ENCODE measurements around the gene GNL1.

Gene GNL1

DNA sequence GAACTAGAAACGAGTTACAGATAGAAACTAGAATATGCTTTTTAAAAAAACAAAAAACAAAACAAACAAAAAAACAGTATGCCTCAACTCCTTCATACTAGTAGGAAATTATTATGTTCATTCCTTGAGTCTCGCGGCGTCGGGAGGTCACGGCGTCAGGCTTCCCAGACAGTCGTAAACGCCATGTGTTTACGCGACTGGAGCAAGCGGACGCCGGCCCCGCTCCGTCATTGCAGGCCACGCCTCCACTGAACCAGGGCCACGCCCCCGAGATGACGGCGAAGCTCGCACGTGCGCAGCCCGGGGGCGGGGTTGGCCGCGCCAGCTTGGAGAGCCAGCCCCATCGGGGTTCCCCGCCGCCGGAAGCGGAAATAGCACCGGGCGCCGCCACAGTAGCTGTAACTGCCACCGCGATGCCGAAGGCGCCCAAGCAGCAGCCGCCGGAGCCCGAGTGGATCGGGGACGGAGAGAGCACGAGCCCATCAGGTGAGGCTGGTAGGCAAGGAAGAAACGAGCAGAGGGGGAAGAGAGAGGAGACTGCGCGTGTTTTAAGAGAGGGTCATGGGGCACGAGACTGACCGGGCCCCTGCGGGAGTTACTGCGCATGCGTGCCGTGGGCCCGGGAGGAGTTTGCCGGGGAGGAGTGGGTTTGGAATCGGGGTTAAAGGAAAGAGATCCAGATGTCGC, 14.9 kb upstream of the GNL1 start, which contains the start of gene ABCF1:
Gene ABCF1, plus strand, starts transcription at position 368 of the 687 bp plus-strand sequence. Its CDS starts 46 bp downstream, at position 414.
- peak within 1 kb of the TSS; percentile 89 for H3K4me3 ChIP-seq (replicated peaks; ENCODE audit: insufficient read depth, low read length)
- TF ChIP-seq POLR2AphosphoS5 (IDR thresholded peaks at IDR 0.05; ENCODE audit: low read depth) (peak; percentile 89), GABPA (IDR thresholded peaks at IDR 0.05; ENCODE audit: low read depth) (peak; percentile 95), SPI1 (IDR thresholded peaks at IDR 0.05; ENCODE audit: borderline replicate concordance, low read depth) (no peak)
- TF ChIP-seq, protein P1, sequence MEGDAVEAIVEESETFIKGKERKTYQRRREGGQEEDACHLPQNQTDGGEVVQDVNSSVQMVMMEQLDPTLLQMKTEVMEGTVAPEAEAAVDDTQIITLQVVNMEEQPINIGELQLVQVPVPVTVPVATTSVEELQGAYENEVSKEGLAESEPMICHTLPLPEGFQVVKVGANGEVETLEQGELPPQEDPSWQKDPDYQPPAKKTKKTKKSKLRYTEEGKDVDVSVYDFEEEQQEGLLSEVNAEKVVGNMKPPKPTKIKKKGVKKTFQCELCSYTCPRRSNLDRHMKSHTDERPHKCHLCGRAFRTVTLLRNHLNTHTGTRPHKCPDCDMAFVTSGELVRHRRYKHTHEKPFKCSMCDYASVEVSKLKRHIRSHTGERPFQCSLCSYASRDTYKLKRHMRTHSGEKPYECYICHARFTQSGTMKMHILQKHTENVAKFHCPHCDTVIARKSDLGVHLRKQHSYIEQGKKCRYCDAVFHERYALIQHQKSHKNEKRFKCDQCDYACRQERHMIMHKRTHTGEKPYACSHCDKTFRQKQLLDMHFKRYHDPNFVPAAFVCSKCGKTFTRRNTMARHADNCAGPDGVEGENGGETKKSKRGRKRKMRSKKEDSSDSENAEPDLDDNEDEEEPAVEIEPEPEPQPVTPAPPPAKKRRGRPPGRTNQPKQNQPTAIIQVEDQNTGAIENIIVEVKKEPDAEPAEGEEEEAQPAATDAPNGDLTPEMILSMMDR (IDR thresholded peaks at IDR 0.05; ENCODE audit: insufficient read depth, low read length), result no peak
- TF ChIP-seq, protein P2, sequence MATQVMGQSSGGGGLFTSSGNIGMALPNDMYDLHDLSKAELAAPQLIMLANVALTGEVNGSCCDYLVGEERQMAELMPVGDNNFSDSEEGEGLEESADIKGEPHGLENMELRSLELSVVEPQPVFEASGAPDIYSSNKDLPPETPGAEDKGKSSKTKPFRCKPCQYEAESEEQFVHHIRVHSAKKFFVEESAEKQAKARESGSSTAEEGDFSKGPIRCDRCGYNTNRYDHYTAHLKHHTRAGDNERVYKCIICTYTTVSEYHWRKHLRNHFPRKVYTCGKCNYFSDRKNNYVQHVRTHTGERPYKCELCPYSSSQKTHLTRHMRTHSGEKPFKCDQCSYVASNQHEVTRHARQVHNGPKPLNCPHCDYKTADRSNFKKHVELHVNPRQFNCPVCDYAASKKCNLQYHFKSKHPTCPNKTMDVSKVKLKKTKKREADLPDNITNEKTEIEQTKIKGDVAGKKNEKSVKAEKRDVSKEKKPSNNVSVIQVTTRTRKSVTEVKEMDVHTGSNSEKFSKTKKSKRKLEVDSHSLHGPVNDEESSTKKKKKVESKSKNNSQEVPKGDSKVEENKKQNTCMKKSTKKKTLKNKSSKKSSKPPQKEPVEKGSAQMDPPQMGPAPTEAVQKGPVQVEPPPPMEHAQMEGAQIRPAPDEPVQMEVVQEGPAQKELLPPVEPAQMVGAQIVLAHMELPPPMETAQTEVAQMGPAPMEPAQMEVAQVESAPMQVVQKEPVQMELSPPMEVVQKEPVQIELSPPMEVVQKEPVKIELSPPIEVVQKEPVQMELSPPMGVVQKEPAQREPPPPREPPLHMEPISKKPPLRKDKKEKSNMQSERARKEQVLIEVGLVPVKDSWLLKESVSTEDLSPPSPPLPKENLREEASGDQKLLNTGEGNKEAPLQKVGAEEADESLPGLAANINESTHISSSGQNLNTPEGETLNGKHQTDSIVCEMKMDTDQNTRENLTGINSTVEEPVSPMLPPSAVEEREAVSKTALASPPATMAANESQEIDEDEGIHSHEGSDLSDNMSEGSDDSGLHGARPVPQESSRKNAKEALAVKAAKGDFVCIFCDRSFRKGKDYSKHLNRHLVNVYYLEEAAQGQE (IDR thresholded peaks at IDR 0.05; ENCODE audit: insufficient replicate concordance, low read depth), result peak; percentile 10

DNA sequence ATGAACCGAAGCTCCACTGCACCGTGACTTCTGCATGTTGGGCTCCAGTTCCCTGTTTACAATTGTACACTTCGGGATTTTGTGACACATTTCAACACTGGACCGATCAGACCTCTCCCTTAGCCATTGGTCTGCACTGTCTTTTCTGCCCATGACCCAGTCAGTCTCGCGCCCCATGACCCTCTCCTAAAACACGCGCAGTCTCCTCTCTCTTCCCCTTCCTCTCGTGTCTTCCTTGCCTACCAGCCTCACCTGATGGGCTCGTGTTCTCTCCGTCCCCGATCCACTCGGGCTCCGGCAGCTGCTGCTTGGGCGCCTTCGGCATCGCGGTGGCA, 14.4 kb upstream of the GNL1 start:
- TF ChIP-seq, protein P2 (IDR thresholded peaks at IDR 0.05; ENCODE audit: insufficient replicate concordance, low read depth), result no peak
- TF ChIP-seq POLR2AphosphoS5 (IDR thresholded peaks at IDR 0.05; ENCODE audit: low read depth) (no peak), GABPA (IDR thresholded peaks at IDR 0.05; ENCODE audit: low read depth) (no peak), SPI1 (IDR thresholded peaks at IDR 0.05; ENCODE audit: borderline replicate concordance, low read depth) (no peak)
- TF ChIP-seq, protein P1 (IDR thresholded peaks at IDR 0.05; ENCODE audit: insufficient read depth, low read length), result no peak
- Histone ChIP-seq H3K27me3 (ENCODE audit: insufficient read depth, poor library complexity, severe bottlenecking) (no peaks in the 10 kb centered on the region), H3K27ac (replicated peaks) (peak overlapping the region; percentile 95), H3K4me3 (replicated peaks; ENCODE audit: insufficient read depth, low read length) (peak overlapping the region; percentile 89)
- DNase-seq (ENCODE audit: low read depth in 1 of 2, low spot score in 1 of 2), result peak; percentile 40 to 44

More for the DNA sequence above, 14.9 kb upstream of the GNL1 start, which contains the start of gene ABCF1:
- Histone ChIP-seq H3K27me3 (ENCODE audit: insufficient read depth, poor library complexity, severe bottlenecking) (no peaks in the 10 kb centered on the region), H3K27ac (replicated peaks) (peak within 1 kb of the TSS; percentile 95)
- peak; percentile 96 to 98 for DNase-seq (ENCODE audit: low read depth in 1 of 2, low spot score in 1 of 2)

- H3K4me3 ChIP-seq (replicated peaks; ENCODE audit: insufficient read depth, low read length), result peak overlapping the region; percentile 89
- no peaks in the 10 kb centered on the region for H3K27me3 ChIP-seq (ENCODE audit: insufficient read depth, poor library complexity, severe bottlenecking)
- no peak for DNase-seq (ENCODE audit: low read depth in 1 of 2, low spot score in 1 of 2)
- H3K27ac ChIP-seq (replicated peaks), result no peak overlapping the region
- TF ChIP-seq, protein P1 (IDR thresholded peaks at IDR 0.05; ENCODE audit: insufficient read depth, low read length), result no peak
- TF ChIP-seq GABPA (IDR thresholded peaks at IDR 0.05; ENCODE audit: low read depth), result no peak
- TF ChIP-seq SPI1 (IDR thresholded peaks at IDR 0.05; ENCODE audit: borderline replicate concordance, low read depth), result no peak
- no peak for TF ChIP-seq POLR2AphosphoS5 (IDR thresholded peaks at IDR 0.05; ENCODE audit: low read depth)
- TF ChIP-seq, protein P2 (IDR thresholded peaks at IDR 0.05; ENCODE audit: insufficient replicate concordance, low read depth), result no peak
Measured at GRCh38 chr6:30570263-30570662, 14.0 kb upstream of the GNL1 start.
